KOPT-K1 (cell line): Measurements from ENCODE around the gene CISH.

Source experiments
- H3K27ac ChIP-seq: fragments of 200-600 bp; sonication (generic); 2 replicates; pipeline ENCODE4 v1.5.1; 2016; ENCODE audit warnings: antibody characterized with exemption, mild to moderate bottlenecking, low read depth, low read length; ENCODE audit not compliant: poor library complexity, severe bottlenecking
- H3K36me3 ChIP-seq: fragments of 200-600 bp; sonication (generic); 2 replicates; pipeline ENCODE4 v1.5.1; 2017; ENCODE audit warnings: antibody characterized with exemption, mild to moderate bottlenecking, low read length, moderate library complexity; ENCODE audit not compliant: insufficient read depth
- H3K9me3 ChIP-seq: fragments of 200-600 bp; sonication (generic); 2 replicates; pipeline ENCODE4 v1.5.1; 2017; ENCODE audit warnings: antibody characterized with exemption, low read length, mild to moderate bottlenecking; ENCODE audit not compliant: insufficient read depth, poor library complexity, severe bottlenecking

CISH gene

DNA sequence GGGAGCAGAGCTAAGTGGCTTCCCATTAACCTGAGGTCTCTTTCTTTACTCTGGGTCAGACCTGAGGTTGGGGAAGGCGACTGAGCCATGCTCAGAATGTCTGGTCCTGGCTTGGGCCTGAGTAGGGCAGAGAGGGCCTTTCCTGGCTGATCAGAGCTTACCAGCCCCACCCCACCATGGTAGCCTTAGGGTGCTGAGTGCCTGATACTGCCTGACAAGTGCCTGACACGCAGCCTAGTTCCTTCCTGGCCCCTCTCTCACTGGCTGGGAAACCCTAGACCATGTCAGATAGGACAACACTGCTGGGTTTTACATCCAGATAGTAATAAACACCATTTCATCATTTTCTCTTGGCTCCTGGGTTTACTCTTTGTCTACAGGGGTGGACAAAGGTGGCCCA, 37.4 kb upstream of the CISH start:
- Histone ChIP-seq H3K9me3 (no peaks in the 10 kb centered on the region), H3K27ac (no peak overlapping the region), H3K36me3 (peaks cover 68% of the 10 kb centered on the region)

DNA sequence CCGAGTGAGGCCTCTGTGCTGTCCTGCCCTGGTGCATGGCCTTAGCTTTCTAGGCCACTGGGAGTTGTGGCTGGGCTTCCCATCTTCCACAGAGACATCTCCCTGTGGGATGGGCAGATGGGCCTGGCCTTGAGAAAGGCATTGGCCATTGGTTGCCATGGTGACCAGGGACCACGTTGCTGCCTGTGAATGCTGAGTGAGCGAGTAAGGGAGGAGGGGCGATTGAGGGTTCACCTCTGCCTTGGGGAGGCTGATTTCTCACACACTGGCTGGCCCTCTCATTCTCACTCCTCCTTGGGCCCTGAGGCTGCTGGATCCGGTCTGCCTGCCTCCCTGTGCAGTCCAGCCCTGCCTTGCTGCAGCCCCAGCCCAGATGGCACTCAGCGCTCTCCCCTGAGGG, 36.7 kb upstream of the CISH start:
- no peak overlapping the region for H3K27ac ChIP-seq
- peaks cover 74% of the 10 kb centered on the region for H3K36me3 ChIP-seq
- no peaks in the 10 kb centered on the region for H3K9me3 ChIP-seq

DNA sequence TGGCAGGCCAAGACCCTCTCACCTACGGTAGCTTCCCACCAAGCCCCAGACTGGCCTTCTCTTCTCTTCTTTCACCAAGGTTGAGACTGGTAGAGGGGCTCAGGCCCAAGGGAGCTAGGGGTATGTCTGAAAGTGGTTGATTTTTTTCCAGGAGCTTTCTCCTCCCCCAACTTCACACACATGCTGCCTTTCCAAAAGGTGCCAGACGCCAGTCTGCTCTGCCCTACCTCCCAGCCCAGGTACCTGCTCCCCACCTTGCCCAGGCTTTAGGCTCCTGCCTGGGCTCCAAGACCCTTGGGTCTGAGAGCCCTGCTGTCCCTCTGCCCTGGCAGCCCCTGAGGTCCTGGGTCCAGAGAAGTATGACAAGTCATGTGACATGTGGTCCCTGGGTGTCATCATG, 33.8 kb upstream of the CISH start:
- H3K9me3 ChIP-seq = no peaks in the 10 kb centered on the region
- H3K36me3 ChIP-seq = peaks cover 100% of the 10 kb centered on the region
- no peak overlapping the region for H3K27ac ChIP-seq

DNA sequence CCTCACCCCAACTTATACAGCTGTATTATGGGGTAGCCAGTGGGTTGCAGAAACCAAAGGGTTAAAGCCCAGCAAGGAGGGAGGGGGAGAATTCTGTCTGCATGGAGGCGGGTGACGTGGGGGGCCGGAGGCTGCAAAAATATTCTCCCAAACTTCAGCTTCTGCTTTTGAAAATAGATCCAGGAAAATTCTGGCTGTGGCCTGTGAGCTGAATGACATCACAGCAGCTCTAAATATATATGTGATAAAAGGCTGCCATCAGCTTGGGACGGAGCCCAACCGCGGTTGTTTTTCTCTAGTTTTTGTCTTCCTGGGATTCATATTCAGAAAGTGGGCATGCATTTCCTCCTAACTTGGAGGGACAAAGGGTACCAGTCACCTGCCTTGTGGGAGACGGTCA, 33.0 kb upstream of the CISH start:
- no peaks in the 10 kb centered on the region for H3K9me3 ChIP-seq
- H3K27ac ChIP-seq = no peak overlapping the region
- peaks cover 100% of the 10 kb centered on the region for H3K36me3 ChIP-seq

- peaks cover 92% of the 10 kb centered on the region for H3K36me3 ChIP-seq
- no peaks in the 10 kb centered on the region for H3K9me3 ChIP-seq
- H3K27ac ChIP-seq = no peak overlapping the region
Measured at GRCh38 chr3:50642382-50642781, 30.8 kb upstream of the CISH start.

DNA sequence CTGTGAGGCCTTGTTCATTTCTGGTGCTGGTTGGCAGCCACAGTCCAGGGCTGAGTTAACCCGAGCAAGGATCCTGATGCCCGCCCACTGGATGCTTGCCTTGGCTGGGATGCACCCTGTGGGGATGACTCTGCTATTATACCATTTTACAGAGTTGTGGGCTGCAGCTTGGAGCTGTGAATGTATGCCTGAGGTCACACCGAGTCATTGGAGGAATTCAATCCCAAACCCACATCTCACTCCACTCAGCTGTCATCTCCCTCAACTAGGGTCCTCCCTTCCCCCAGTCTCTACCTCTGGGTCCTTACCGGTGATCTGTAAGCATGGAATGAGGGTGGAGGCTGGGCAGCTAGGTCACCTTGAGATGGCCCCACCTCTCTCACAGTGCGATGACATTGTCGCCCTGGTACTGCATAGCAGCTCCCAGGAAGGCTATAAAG, 27.5 kb upstream of the CISH start:
- peaks cover 80% of the 10 kb centered on the region for H3K36me3 ChIP-seq
- no peaks in the 10 kb centered on the region for H3K9me3 ChIP-seq
- H3K27ac ChIP-seq = no peak overlapping the region

- H3K27ac ChIP-seq = no peak overlapping the region
- H3K36me3 ChIP-seq = peaks cover 80% of the 10 kb centered on the region
- no peaks in the 10 kb centered on the region for H3K9me3 ChIP-seq
Measured at GRCh38 chr3:50637945-50638344, 26.4 kb upstream of the CISH start.

- Histone ChIP-seq H3K9me3 (no peaks in the 10 kb centered on the region), H3K27ac (no peak overlapping the region), H3K36me3 (peaks cover 76% of the 10 kb centered on the region)
Measured at GRCh38 chr3:50637011-50637410, 25.4 kb upstream of the CISH start.

DNA sequence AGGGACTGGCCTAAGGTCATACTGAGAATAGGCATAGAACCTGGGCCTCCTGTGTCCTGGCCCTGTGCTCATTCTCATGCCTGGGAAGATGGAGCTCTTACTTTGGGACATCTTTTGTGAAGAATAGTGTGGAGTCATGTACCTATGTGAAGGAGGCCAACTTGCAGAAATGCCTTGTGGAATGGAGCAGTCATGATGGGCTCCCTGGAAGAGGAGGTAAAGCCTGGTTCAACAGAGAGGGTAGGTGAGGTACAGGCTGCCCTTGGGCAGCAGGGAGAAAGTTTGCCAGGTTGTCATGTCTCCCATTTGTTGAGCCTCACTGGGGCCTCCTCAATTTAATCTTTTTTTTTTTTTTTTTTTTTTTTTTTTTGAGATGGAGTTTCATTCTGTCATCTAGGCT, 23.5 kb upstream of the CISH start:
- peaks cover 76% of the 10 kb centered on the region for H3K36me3 ChIP-seq
- no peaks in the 10 kb centered on the region for H3K9me3 ChIP-seq
- no peak overlapping the region for H3K27ac ChIP-seq

DNA sequence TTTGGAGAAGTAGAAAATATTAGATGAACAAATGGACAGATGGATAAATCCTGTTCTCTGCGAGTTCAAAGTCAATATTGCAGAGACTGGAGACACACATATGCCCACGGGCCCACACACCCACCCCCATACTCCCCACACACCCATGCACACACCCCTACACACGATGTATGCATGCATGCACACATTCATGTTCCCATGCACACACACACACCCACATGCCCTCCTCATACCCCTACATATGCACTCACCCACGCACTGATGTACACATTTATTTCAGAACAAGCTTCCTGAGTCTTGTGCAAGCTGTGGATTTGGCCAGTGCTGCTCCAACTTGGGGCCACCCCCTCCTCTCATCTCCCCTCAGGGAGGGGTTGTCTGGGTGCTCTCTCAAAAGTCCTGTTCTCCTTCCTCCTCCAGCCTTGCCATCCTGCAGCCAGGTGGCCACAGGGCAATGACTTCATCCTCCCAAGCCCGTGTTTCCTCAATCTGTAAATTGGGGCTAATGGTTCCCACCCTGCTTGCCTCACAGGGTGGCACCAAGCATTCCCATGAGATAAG, 21.7 kb upstream of the CISH start:
- H3K36me3 ChIP-seq = peaks cover 76% of the 10 kb centered on the region
- H3K27ac ChIP-seq = peak overlapping the region; percentile 29
- no peaks in the 10 kb centered on the region for H3K9me3 ChIP-seq

GRCh38 chr3:50632450-50632849, 20.9 kb upstream of the CISH start:
- Histone ChIP-seq H3K27ac (peak overlapping the region; percentile 29), H3K9me3 (no peaks in the 10 kb centered on the region), H3K36me3 (peaks cover 83% of the 10 kb centered on the region)

GRCh38 chr3:50630877-50631276, 19.3 kb upstream of the CISH start:
- Histone ChIP-seq H3K27ac (peak overlapping the region; percentile 14), H3K36me3 (peaks cover 85% of the 10 kb centered on the region), H3K9me3 (no peaks in the 10 kb centered on the region)

GRCh38 chr3:50630394-50630793, 18.8 kb upstream of the CISH start:
- H3K9me3 ChIP-seq = no peaks in the 10 kb centered on the region
- H3K27ac ChIP-seq = peak overlapping the region; percentile 88
- H3K36me3 ChIP-seq = peaks cover 80% of the 10 kb centered on the region

GRCh38 chr3:50628601-50629000, 17.0 kb upstream of the CISH start:
- peaks cover 70% of the 10 kb centered on the region for H3K36me3 ChIP-seq
- H3K9me3 ChIP-seq = no peaks in the 10 kb centered on the region
- H3K27ac ChIP-seq = peak overlapping the region; percentile 88

GRCh38 chr3:50627407-50628051, 16.0 kb upstream of the CISH start:
- Histone ChIP-seq H3K9me3 (no peaks in the 10 kb centered on the region), H3K27ac (peak overlapping the region; percentile 88), H3K36me3 (peaks cover 68% of the 10 kb centered on the region)

DNA sequence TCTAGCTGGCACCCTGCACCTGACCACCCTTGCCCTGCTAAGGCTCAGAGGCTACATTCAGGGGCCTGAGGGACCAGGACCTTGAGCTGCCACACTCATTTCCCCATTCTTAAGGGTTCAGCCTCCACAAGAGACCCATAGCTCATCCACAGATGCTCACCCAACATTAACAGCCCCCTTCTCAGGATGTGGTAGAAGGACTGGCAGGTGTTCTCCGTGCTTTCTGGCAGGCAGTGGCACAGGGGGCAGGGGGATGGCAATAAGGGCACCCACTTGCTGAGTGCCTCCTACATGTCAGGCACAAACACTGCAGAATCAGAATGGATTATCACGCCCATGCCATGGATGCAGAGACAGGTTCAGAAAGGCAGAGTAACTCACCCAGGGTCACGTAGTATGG, 14.8 kb upstream of the CISH start:
- Histone ChIP-seq H3K27ac (peak overlapping the region; percentile 88), H3K36me3 (peaks cover 70% of the 10 kb centered on the region), H3K9me3 (no peaks in the 10 kb centered on the region)
